Ishikawa (cell line): ENCODE measurements around the gene ARHGEF10L.

ENCODE experiments used
- CEBPB ChIP-seq: IDR thresholded peaks from 2 replicates; pipeline ENCODE4 v1.6.1; 2012
- CREB1 ChIP-seq: IDR thresholded peaks from 2 replicates; pipeline ENCODE4 v1.6.1; 2012; ENCODE audit warnings: low read depth
- EGR1 ChIP-seq: IDR thresholded peaks from 2 replicates; pipeline ENCODE4 v1.6.1; 2012
- EP300 ChIP-seq: IDR thresholded peaks from 2 replicates; pipeline ENCODE4 v1.6.1; 2012; ENCODE audit warnings: borderline replicate concordance
- FOXM1 ChIP-seq: IDR thresholded peaks from 2 replicates; pipeline ENCODE4 v1.6.1; 2012; ENCODE audit warnings: low read depth, borderline replicate concordance
- NFIC ChIP-seq: IDR thresholded peaks from 2 replicates; pipeline ENCODE4 v1.6.1; 2012
- RAD21 ChIP-seq: IDR thresholded peaks from 2 replicates; pipeline ENCODE4 v1.6.1; 2012; ENCODE audit warnings: low read depth
- TAF1 ChIP-seq: IDR thresholded peaks from 2 replicates; pipeline ENCODE4 v1.6.1; 2012; ENCODE audit warnings: low read depth, mild to moderate bottlenecking
- TCF12 ChIP-seq: IDR thresholded peaks from 2 replicates; pipeline ENCODE4 v1.6.1; 2012; ENCODE audit warnings: low read depth
- TEAD4 ChIP-seq: IDR thresholded peaks from 2 replicates; pipeline ENCODE4 v1.6.1; 2012
- ZBTB7A ChIP-seq: IDR thresholded peaks from 2 replicates; pipeline ENCODE4 v1.6.1; 2012; ENCODE audit warnings: low read depth
- TF ChIP-seq, protein P1 (sequence below): IDR thresholded peaks from 2 replicates; pipeline ENCODE4 v1.6.1; 2012; ENCODE audit warnings: low read depth, mild to moderate bottlenecking
- TF ChIP-seq, protein P2 (sequence below): IDR thresholded peaks from 2 replicates; pipeline ENCODE4 v1.6.1; 2012

DNA sequence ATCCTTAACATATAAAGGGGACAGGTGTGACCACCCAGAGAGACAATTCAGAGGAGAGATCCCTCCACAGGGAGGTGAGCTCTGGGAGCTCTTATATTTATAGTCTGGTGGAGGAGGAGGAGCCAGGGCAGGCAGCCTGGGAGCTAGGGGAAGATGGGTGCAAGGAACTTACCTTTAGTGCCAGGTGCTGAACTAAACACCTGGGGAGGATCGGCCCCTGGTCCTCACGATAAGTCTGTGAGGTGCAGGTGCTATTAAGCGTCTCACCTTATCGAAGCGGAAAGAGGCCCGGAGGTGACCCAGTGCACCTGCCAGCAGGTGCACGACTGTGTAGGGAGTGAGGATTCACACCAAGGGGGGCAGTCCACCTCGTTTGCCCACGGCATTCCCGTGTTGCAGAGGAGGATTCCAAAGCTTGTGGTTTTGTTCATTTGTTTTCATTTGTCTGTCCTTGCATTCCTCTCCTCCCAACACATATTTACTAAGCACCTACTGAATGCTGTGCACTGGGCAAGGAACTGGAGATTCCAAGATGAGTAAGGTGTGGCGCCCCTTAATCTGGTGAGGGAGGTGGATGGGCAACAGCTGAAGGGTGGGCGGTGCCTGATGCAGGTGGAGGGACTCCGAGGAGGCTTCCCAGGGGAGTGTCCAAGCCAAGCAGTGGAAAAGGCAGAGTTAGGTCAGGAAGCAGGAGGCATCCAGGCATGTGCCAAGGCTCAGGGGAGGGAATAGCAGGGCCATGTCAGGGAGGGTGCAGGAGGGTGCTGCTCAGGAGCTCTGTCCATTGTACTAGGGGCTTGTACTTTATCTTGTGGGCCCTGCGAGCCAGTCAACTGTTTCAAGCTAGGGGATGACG is 11.5 kb downstream of the ARHGEF10L start:
- TF ChIP-seq, protein P1, sequence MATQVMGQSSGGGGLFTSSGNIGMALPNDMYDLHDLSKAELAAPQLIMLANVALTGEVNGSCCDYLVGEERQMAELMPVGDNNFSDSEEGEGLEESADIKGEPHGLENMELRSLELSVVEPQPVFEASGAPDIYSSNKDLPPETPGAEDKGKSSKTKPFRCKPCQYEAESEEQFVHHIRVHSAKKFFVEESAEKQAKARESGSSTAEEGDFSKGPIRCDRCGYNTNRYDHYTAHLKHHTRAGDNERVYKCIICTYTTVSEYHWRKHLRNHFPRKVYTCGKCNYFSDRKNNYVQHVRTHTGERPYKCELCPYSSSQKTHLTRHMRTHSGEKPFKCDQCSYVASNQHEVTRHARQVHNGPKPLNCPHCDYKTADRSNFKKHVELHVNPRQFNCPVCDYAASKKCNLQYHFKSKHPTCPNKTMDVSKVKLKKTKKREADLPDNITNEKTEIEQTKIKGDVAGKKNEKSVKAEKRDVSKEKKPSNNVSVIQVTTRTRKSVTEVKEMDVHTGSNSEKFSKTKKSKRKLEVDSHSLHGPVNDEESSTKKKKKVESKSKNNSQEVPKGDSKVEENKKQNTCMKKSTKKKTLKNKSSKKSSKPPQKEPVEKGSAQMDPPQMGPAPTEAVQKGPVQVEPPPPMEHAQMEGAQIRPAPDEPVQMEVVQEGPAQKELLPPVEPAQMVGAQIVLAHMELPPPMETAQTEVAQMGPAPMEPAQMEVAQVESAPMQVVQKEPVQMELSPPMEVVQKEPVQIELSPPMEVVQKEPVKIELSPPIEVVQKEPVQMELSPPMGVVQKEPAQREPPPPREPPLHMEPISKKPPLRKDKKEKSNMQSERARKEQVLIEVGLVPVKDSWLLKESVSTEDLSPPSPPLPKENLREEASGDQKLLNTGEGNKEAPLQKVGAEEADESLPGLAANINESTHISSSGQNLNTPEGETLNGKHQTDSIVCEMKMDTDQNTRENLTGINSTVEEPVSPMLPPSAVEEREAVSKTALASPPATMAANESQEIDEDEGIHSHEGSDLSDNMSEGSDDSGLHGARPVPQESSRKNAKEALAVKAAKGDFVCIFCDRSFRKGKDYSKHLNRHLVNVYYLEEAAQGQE: no peak
- TF ChIP-seq TAF1 (no peak), TCF12 (no peak), TEAD4 (no peak), CEBPB (no peak), FOXM1 (no peak), EP300 (no peak), CREB1 (no peak), ZBTB7A (no peak), RAD21 (no peak), EGR1 (no peak), NFIC (no peak)
- TF ChIP-seq, protein P2, sequence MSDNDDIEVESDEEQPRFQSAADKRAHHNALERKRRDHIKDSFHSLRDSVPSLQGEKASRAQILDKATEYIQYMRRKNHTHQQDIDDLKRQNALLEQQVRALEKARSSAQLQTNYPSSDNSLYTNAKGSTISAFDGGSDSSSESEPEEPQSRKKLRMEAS: no peak
